Vagina (tissue), 2 donors: ENCODE measurements around the gene MPHOSPH8. TPM values are rescaled to one million over a fixed set of nuclear protein-coding genes. Genes with fewer than 3 reads are reported as not detected.
"Not testable (repeated sequence)": the region's sequence is repeated elsewhere in the genome, so short reads cannot be mapped to it uniquely, and the experiment has no call there.

Experiments used
- DNase-seq, 2 donors: peaks; one replicate each; pipeline ENCODE4 v3.0.0-alpha.2; 2017; ENCODE audit errors: extremely low spot score in 2 of 2
- H3K27ac ChIP-seq: fragments of 200-600 bp; sonication (generic); one replicate; pipeline ENCODE4 v1.5.1; 2019
- H3K27me3 ChIP-seq: fragments of 200-600 bp; sonication (generic); one replicate; pipeline ENCODE4 v1.5.1; 2019
- H3K36me3 ChIP-seq, 2 donors: fragments of 200-600 bp; sonication (generic); one replicate each; pipeline ENCODE4 v1.5.1; 2017 to 2019
- H3K4me1 ChIP-seq: fragments of 200-600 bp; sonication (generic); one replicate; pipeline ENCODE4 v1.5.1; 2019
- H3K4me3 ChIP-seq, 2 donors: fragments of 200-600 bp; sonication (generic); 1 replicate in 1 of 2; 2 replicates in 1 of 2; pipeline ENCODE4 v1.5.1; 2016 to 2019
- H3K9me3 ChIP-seq: fragments of 200-600 bp; sonication (generic); one replicate; pipeline ENCODE4 v1.5.1; 2019
- CTCF ChIP-seq, 3 experiments: fragments of 450-650 bp in 2 of 3; fragments of 200-600 bp in 1 of 3; sonication (generic) in 1 of 3; IDR thresholded peaks; one replicate each; pipeline ENCODE4 v1.5.1; 2017 to 2019; ENCODE audit warnings: antibody characterized with exemption in 3 of 3, mild to moderate bottlenecking in 2 of 3, moderate library complexity in 2 of 3
- POLR2A ChIP-seq, 2 donors: fragments of 450-650 bp; IDR thresholded peaks; one replicate each; pipeline ENCODE4 v1.6.1; 2017; ENCODE audit warnings: antibody characterized with exemption in 2 of 2, mild to moderate bottlenecking in 2 of 2, moderate library complexity in 2 of 2
- POLR2AphosphoS5 ChIP-seq, 2 donors: sonication (generic); formaldehyde crosslinking; IDR thresholded peaks; one replicate each; pipeline ENCODE4 v1.9.0; 2017; ENCODE audit warnings: antibody characterized with exemption in 2 of 2, mild to moderate bottlenecking in 2 of 2, low read depth in 1 of 2; ENCODE audit not compliant: insufficient read depth in 1 of 2
- intact Hi-C: fragments of 100-400 bp; cut with DNase I; formaldehyde crosslinking; loops from one replicate; pipeline ENCODE4 v1.15.1; 2023
- total RNA-seq: library from RNA; depleted of rRNA; stranded (reverse); fragments of >200 nt; gene quantifications from one replicate; pipeline ENCODE4 v1.2.3, GENCODE V29; 2016

MPHOSPH8 gene
- total RNA-seq, 1 donor from 2014 or later: 22.8 TPM

- no peak overlapping the region for H3K4me3 ChIP-seq
- H3K36me3 ChIP-seq: no peaks in the 10 kb centered on the region
- H3K27me3 ChIP-seq: no peaks in the 10 kb centered on the region
- H3K4me1 ChIP-seq: no peaks in the 10 kb centered on the region
- H3K9me3 ChIP-seq: no peaks in the 10 kb centered on the region
- TF ChIP-seq POLR2AphosphoS5 (IDR thresholded peaks at IDR 0.05; ENCODE audit: insufficient read depth in 1 of 2, low read depth in 1 of 2) (no peak), POLR2A (IDR thresholded peaks at IDR 0.05) (no peak), CTCF (IDR thresholded peaks at IDR 0.05) (no peak)
- intact Hi-C loops: no loop called here
- DNase-seq: no peak
- no peak overlapping the region for H3K27ac ChIP-seq
Measured at GRCh38 chr13:19695829-19696228, 62.4 kb downstream of the MPHOSPH8 start.

DNA sequence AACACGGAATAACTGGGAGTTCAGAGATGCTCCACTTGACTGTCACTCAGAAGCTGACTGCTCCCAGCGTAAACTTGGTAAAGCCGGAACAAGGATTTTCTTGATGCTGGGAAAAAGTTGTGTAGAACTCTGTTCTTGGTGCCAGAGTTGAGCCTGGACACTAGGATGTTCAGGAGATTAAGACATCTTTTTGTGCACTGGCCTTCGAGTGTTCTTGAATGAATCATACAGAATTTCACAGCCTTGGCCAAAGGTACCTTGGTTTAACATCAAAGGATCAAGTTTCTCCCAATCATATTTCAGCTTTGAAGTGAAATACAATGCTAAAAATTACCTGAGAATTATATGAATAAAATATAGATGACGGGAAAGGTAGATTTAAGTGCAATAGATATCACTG, 67.5 kb downstream of the MPHOSPH8 start:
- intact Hi-C loops, H3K9me3 ChIP-seq, DNase-seq, H3K4me1 ChIP-seq, H3K36me3 ChIP-seq, H3K27ac ChIP-seq, H3K4me3 ChIP-seq, H3K27me3 ChIP-seq: not testable (repeated sequence)

- intact Hi-C loops, DNase-seq, H3K27me3 ChIP-seq, H3K36me3 ChIP-seq, H3K4me3 ChIP-seq, H3K27ac ChIP-seq, H3K9me3 ChIP-seq, H3K4me1 ChIP-seq: not testable (repeated sequence)
Measured at GRCh38 chr13:19701619-19702018, 68.2 kb downstream of the MPHOSPH8 start.

GRCh38 chr13:19704256-19704655, 70.8 kb downstream of the MPHOSPH8 start:
- intact Hi-C loops, H3K27me3 ChIP-seq, H3K4me3 ChIP-seq, H3K27ac ChIP-seq, DNase-seq, H3K36me3 ChIP-seq, H3K9me3 ChIP-seq, H3K4me1 ChIP-seq: not testable (repeated sequence)

DNA sequence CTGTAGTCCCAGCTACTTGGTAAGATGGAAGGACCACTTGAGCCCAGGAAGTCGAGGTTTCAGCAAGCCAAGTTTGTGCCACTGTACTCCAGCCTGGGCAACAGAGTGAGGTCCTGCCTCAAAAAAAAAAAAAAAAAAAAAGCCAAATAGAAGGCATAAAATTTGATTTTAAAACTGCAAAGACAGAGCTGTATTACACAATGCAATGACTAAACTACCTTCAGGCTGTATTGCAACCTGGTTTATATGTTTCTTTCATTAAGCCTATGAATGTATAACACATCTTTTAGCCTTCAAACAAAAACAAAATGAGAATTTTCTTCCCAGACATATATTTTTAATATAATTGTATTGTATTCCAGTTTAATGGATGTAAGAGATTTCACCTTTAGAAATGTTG, 75.6 kb downstream of the MPHOSPH8 start:
- H3K36me3 ChIP-seq, H3K27ac ChIP-seq, H3K4me1 ChIP-seq, H3K27me3 ChIP-seq, intact Hi-C loops, H3K9me3 ChIP-seq, H3K4me3 ChIP-seq, DNase-seq: not testable (repeated sequence)

GRCh38 chr13:19709782-19710181, 76.3 kb downstream of the MPHOSPH8 start:
- H3K4me3 ChIP-seq, H3K36me3 ChIP-seq, H3K4me1 ChIP-seq, H3K27ac ChIP-seq, intact Hi-C loops, H3K9me3 ChIP-seq, DNase-seq, H3K27me3 ChIP-seq: not testable (repeated sequence)

DNA sequence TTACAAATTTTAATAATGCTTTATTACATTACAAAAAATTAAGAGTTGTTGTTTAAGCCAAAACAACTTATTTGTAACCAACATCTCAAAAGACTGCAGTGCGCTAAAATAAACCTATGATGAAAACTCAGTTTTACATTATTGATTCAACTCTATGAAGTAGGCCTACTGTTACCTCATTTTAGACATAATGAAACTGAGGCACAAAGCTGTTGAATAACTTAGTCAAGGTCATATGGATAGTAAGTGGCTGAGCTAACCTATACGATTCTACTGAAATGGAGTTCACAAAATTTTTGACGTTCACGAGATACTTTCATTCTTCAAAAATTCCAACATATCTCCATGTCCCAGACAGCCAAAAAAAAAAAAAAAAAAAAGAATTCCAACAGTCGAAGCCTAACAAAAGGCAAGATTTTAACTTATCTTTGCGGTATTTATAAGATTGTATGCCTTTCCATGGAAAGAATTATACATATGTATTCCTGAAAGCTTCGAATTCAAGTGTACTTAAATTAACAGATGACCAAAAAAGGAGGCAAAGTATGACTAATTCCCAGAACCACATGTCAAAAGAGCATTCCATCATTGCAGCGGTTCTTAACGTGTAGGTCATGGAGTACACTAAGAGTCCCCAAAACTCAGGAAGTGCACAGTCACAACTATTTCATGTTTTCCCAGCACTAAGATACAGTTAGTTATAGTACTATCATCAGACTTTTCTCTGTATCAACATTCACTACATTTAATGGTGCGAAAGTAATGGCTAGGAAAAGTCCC, 79.9 kb downstream of the MPHOSPH8 start:
- Histone ChIP-seq H3K27ac (no peak overlapping the region), H3K4me1 (no peaks in the 10 kb centered on the region), H3K4me3 (no peak overlapping the region), H3K27me3 (no peaks in the 10 kb centered on the region), H3K9me3 (no peaks in the 10 kb centered on the region), H3K36me3 (no peaks in the 10 kb centered on the region)
- intact Hi-C loops: no loop called here
- DNase-seq: no peak
- no peak for TF ChIP-seq POLR2A (IDR thresholded peaks at IDR 0.05)
- TF ChIP-seq CTCF (IDR thresholded peaks at IDR 0.05): no peak
- TF ChIP-seq POLR2AphosphoS5 (IDR thresholded peaks at IDR 0.05; ENCODE audit: insufficient read depth in 1 of 2, low read depth in 1 of 2): no peak

DNA sequence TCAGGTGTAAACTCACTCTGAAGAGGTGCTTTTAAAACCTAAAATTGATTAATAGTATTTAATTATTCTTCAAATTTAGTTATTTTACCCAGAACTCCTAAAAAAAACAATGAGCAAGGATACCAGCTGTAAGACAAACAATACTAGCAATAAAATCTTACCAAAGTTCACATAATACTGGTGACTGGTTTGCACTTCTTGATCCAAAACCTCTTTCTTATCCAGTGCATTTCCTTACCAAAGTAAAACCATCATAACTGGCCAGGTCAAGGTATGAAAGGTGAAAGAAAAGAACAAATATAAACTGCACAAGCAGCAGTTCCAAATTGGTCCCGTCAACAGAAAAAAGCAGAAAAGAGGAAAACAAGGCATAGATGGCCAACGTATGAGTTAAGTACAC, 86.6 kb downstream of the MPHOSPH8 start:
- no peaks in the 10 kb centered on the region for H3K27me3 ChIP-seq
- peaks cover 4% of the 10 kb centered on the region for H3K4me1 ChIP-seq
- no peaks in the 10 kb centered on the region for H3K9me3 ChIP-seq
- no peaks in the 10 kb centered on the region for H3K36me3 ChIP-seq
- DNase-seq: no peak
- TF ChIP-seq POLR2AphosphoS5 (IDR thresholded peaks at IDR 0.05; ENCODE audit: insufficient read depth in 1 of 2, low read depth in 1 of 2): no peak
- no peak for TF ChIP-seq CTCF (IDR thresholded peaks at IDR 0.05)
- TF ChIP-seq POLR2A (IDR thresholded peaks at IDR 0.05): no peak
- intact Hi-C loops: no loop called here
- H3K27ac ChIP-seq: no peak overlapping the region
- H3K4me3 ChIP-seq: no peak overlapping the region
